Esophagus (tissue), 2 donors: ENCODE results near the gene NMNAT1. TPM values are rescaled to one million over a fixed set of nuclear protein-coding genes. Genes with fewer than 3 reads are reported as not detected.
"Not testable (repeated sequence)": the region's sequence is repeated elsewhere in the genome, so short reads cannot be mapped to it uniquely, and the experiment has no call there.

Experiments used
- H3K27ac ChIP-seq, 2 donors: one replicate each; pipeline ENCODE4 v1.5.1; 2013; ENCODE audit warnings: low read depth in 2 of 2, mild to moderate bottlenecking in 2 of 2, inconsistent platforms in 1 of 2, low read length in 1 of 2, moderate library complexity in 1 of 2
- H3K27me3 ChIP-seq, 2 donors: one replicate each; pipeline ENCODE4 v1.6.1; 2013; ENCODE audit warnings: low read length in 2 of 2, control low read depth in 1 of 2, mild to moderate bottlenecking in 1 of 2; ENCODE audit not compliant: insufficient read depth in 2 of 2, control insufficient read depth in 1 of 2
- H3K36me3 ChIP-seq, 2 donors: one replicate each; pipeline ENCODE4 v1.6.1; 2013; ENCODE audit warnings: low read length in 1 of 2; ENCODE audit not compliant: control insufficient read depth in 2 of 2, insufficient read depth in 2 of 2
- H3K4me1 ChIP-seq, 2 donors: one replicate each; pipeline ENCODE4 v1.6.1; 2013; ENCODE audit warnings: low read length in 1 of 2; ENCODE audit not compliant: control insufficient read depth in 2 of 2, insufficient read depth in 2 of 2
- H3K4me3 ChIP-seq, 2 donors: one replicate each; pipeline ENCODE4 v1.5.1; 2013; ENCODE audit warnings: low read length in 2 of 2, mild to moderate bottlenecking in 2 of 2, low read depth in 1 of 2, moderate library complexity in 1 of 2
- H3K9me3 ChIP-seq, 2 donors: one replicate each; pipeline ENCODE4 v1.6.1; 2013; ENCODE audit warnings: mild to moderate bottlenecking in 2 of 2, low read depth in 1 of 2, low read length in 1 of 2, moderate library complexity in 1 of 2; ENCODE audit not compliant: control insufficient read depth in 2 of 2, insufficient read depth in 1 of 2
- WGBS, 2 donors: extraction: QIAGEN DNeasy Blood & Tissue Kit; methylation state at CpG; one replicate each; pipeline ENCODE4 v1.1.7; 2013; 5-methylcytosine and 5-hydroxymethylcytosine counted together
- polyA plus RNA-seq, 2 donors: library from polyadenylated mRNA; stranded (reverse); fragments of 200-250 nt; gene quantifications; one replicate each; pipeline ENCODE4 v1.2.3, GENCODE V29; 2013
- donor health status: healthy with polysubstance abuse.
- donor health status: Bipolar disorder and iron deficiency.

Gene NMNAT1
- polyA plus RNA-seq, 2 donors, result 3.6 to 4.2 TPM

GRCh38 chr1:9917495-9917894 is 25.8 kb upstream of the NMNAT1 start:
- 91 to 93% methylated on average over 3 of the region's 3 CpGs for WGBS, 2 donors
- H3K4me1 ChIP-seq, H3K9me3 ChIP-seq, H3K27me3 ChIP-seq, H3K27ac ChIP-seq, H3K36me3 ChIP-seq, H3K4me3 ChIP-seq: not testable (repeated sequence)

DNA sequence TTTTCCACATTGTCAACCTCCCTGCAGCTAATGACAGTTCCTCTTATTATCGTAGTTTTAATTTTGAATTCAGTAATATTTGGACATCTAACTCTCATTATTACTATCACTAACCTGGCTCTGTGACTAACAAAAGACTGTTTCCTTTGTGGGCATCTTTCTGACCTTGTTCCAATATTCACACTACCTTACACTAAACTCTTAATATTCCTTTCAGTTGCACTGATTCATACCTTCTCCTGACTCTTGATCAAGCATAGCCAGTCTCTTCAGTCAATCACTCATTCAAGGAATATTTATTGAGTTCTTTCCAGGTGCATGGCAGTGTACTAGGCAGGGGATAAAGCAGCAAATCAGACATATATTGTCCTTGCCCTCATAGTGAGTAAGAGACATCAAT is 25.4 kb upstream of the NMNAT1 start:
- no peak overlapping the region for H3K27ac ChIP-seq
- WGBS, 2 donors, result 73 to 84% methylated on average over 1 of the region's 1 CpG
- H3K36me3 ChIP-seq, result no peaks in the 10 kb centered on the region

DNA sequence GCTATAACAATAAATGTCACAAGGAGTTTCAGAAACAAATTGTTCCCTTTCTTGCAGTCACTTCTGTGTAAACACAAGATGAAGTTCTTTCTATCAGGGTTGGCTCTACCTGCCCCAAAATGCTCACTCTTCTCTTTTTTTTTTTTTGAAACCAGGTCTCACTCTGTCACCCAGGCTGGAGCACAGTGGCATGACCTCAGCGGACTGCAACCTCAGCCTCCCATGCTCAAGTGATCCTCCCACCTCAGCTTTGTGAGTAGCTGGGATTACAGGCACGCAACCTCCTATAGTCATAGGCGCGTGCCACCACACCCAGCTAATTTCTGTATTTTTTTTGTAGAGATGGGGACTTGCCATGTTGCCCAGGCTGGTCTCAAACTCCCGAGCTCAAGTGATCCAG is 22.7 kb upstream of the NMNAT1 start:
- H3K36me3 ChIP-seq, result no peaks in the 10 kb centered on the region
- no peaks in the 10 kb centered on the region for H3K27me3 ChIP-seq
- no peak overlapping the region for H3K27ac ChIP-seq
- H3K4me1 ChIP-seq, result no peaks in the 10 kb centered on the region
- no peak overlapping the region for H3K4me3 ChIP-seq
- WGBS, 2 donors, result 86 to 89% methylated on average over 5 of the region's 5 CpGs
- H3K9me3 ChIP-seq, result no peaks in the 10 kb centered on the region

More for the DNA sequence above, 25.4 kb upstream of the NMNAT1 start:
- Histone ChIP-seq H3K4me1 (no peaks in the 10 kb centered on the region), H3K9me3 (no peaks in the 10 kb centered on the region), H3K4me3 (no peak overlapping the region), H3K27me3 (no peaks in the 10 kb centered on the region)

- Histone ChIP-seq H3K27ac (no peak overlapping the region), H3K4me3 (no peak overlapping the region)
- 85 to 86% methylated on average over 5 of the region's 5 CpGs for WGBS, 2 donors
Measured at GRCh38 chr1:9922342-9922741, 20.9 kb upstream of the NMNAT1 start.

GRCh38 chr1:9927259-9927658 is 16.0 kb upstream of the NMNAT1 start:
- H3K9me3 ChIP-seq, result no peaks in the 10 kb centered on the region
- H3K4me3 ChIP-seq, result no peak overlapping the region
- H3K27me3 ChIP-seq, result no peaks in the 10 kb centered on the region
- H3K27ac ChIP-seq, result no peak overlapping the region
- no peaks in the 10 kb centered on the region for H3K4me1 ChIP-seq
- WGBS, 2 donors, result 92% methylated on average over 5 of the region's 5 CpGs
- H3K36me3 ChIP-seq, result no peaks in the 10 kb centered on the region

More at GRCh38 chr1:9922342-9922741, 20.9 kb upstream of the NMNAT1 start:
- Histone ChIP-seq H3K27me3 (no peaks in the 10 kb centered on the region), H3K36me3 (no peaks in the 10 kb centered on the region), H3K4me1 (no peaks in the 10 kb centered on the region), H3K9me3 (no peaks in the 10 kb centered on the region)

GRCh38 chr1:9929431-9930385 is 13.6 kb upstream of the NMNAT1 start:
- no peaks in the 10 kb centered on the region for H3K27me3 ChIP-seq
- 81 to 84% methylated on average over 15 of the region's 15 CpGs for WGBS, 2 donors
- H3K36me3 ChIP-seq, result peaks cover 0 to 3% of the 10 kb centered on the region in 2 donors
- no peaks in the 10 kb centered on the region for H3K4me1 ChIP-seq
- H3K27ac ChIP-seq, result no peak overlapping the region
- H3K9me3 ChIP-seq, result no peaks in the 10 kb centered on the region
- no peak overlapping the region for H3K4me3 ChIP-seq

GRCh38 chr1:9942399-9942938 is 806 bp upstream of the NMNAT1 start:
- Histone ChIP-seq H3K4me3 (peak overlapping the region; percentile 70 to 89), H3K27ac (peak overlapping the region; percentile 77 to 94), H3K9me3 (no peaks in the 10 kb centered on the region), H3K4me1 (no peaks in the 10 kb centered on the region), H3K27me3 (no peaks in the 10 kb centered on the region), H3K36me3 (peaks cover 0 to 6% of the 10 kb centered on the region in 2 donors)
- 0 to 1% methylated on average over 14 of the region's 14 CpGs for WGBS, 2 donors

GRCh38 chr1:9946315-9946714 is 3.0 kb downstream of the NMNAT1 start:
- 95% methylated on average over 2 of the region's 2 CpGs for WGBS, 2 donors
- no peak overlapping the region for H3K27ac ChIP-seq

GRCh38 chr1:9957726-9958125 is 14.5 kb downstream of the NMNAT1 start:
- Histone ChIP-seq H3K36me3 (no peaks in the 10 kb centered on the region), H3K9me3 (no peaks in the 10 kb centered on the region), H3K4me1 (no peaks in the 10 kb centered on the region), H3K27me3 (no peaks in the 10 kb centered on the region), H3K27ac (no peak overlapping the region), H3K4me3 (no peak overlapping the region)
- WGBS, 2 donors, result 90 to 91% methylated on average over 8 of the region's 8 CpGs

More at GRCh38 chr1:9946315-9946714, 3.0 kb downstream of the NMNAT1 start:
- no peaks in the 10 kb centered on the region for H3K27me3 ChIP-seq
- H3K4me1 ChIP-seq, result no peaks in the 10 kb centered on the region
- H3K4me3 ChIP-seq, result no peak overlapping the region
- peaks cover 0 to 5% of the 10 kb centered on the region in 2 donors for H3K36me3 ChIP-seq
- no peaks in the 10 kb centered on the region for H3K9me3 ChIP-seq
